ENCODE measurements around the gene ARSK.
"Not testable (repeated sequence)": the region's sequence is repeated elsewhere in the genome, so short reads cannot be mapped to it uniquely, and the experiment has no call there.

The ARSK gene

GRCh38 chr5:95623706-95624105 lies 68.8 kb downstream of the ARSK start:
- FAIRE-seq: no peak

- FAIRE-seq: no peak
Measured at GRCh38 chr5:95624368-95624767, 69.5 kb downstream of the ARSK start.

- FAIRE-seq: no peak
Measured at GRCh38 chr5:95626701-95627100, 71.8 kb downstream of the ARSK start.

- no peak for FAIRE-seq
Measured at GRCh38 chr5:95627971-95628810, 73.3 kb downstream of the ARSK start.

- no peak for FAIRE-seq
Measured at GRCh38 chr5:95628933-95629332, 74.0 kb downstream of the ARSK start.

- no peak for FAIRE-seq
Measured at GRCh38 chr5:95630394-95630917, 75.6 kb downstream of the ARSK start.

- FAIRE-seq: no peak
Measured at GRCh38 chr5:95631255-95631958, 76.5 kb downstream of the ARSK start.

GRCh38 chr5:95631991-95632675 lies 77.2 kb downstream of the ARSK start:
- FAIRE-seq: no peak

GRCh38 chr5:95632942-95633341 lies 78.0 kb downstream of the ARSK start:
- not testable (repeated sequence) for FAIRE-seq

GRCh38 chr5:95633671-95634070 lies 78.8 kb downstream of the ARSK start:
- FAIRE-seq: no peak

GRCh38 chr5:95634081-95634480 lies 79.2 kb downstream of the ARSK start:
- no peak for FAIRE-seq

- FAIRE-seq: no peak
Measured at GRCh38 chr5:95638632-95639031, 83.7 kb downstream of the ARSK start.

GRCh38 chr5:95641741-95642220 lies 86.9 kb downstream of the ARSK start:
- no peak for FAIRE-seq

- FAIRE-seq: no peak
Measured at GRCh38 chr5:95643152-95643551, 88.3 kb downstream of the ARSK start.

GRCh38 chr5:95644351-95645042 lies 89.6 kb downstream of the ARSK start:
- no peak for FAIRE-seq

- FAIRE-seq: not testable (repeated sequence)
Measured at GRCh38 chr5:95646226-95646568, 91.3 kb downstream of the ARSK start.

- FAIRE-seq: peak; percentile 47
Measured at GRCh38 chr5:95646569-95647431, 91.9 kb downstream of the ARSK start, which contains the start of gene RFESD. TSS of gene RFESD (plus strand) at chr5:95646777. CDS start at chr5:95652272, 5,495 bp downstream.

- FAIRE-seq: peak; percentile 33
Measured at GRCh38 chr5:95647886-95648860, 93.3 kb downstream of the ARSK start.

- FAIRE-seq: no peak
Measured at GRCh38 chr5:95649274-95649673, 94.4 kb downstream of the ARSK start.

Data from islet of Langerhans (tissue), 1 donor.